ENCODE data around the gene EBPL. TPM values are rescaled to one million over a fixed set of nuclear protein-coding genes. Genes with fewer than 3 reads are reported as not detected.
A peak's percentile ranks its signal among the peaks of the same experiment; 100 is the strongest.
"Not testable (repeated sequence)": the region's sequence is repeated elsewhere in the genome, so short reads cannot be mapped to it uniquely, and the experiment has no call there.

EBPL gene
- total RNA-seq, 6 donors from 2014 or later: 26.2 to 82.3 (median 54.8) TPM

DNA sequence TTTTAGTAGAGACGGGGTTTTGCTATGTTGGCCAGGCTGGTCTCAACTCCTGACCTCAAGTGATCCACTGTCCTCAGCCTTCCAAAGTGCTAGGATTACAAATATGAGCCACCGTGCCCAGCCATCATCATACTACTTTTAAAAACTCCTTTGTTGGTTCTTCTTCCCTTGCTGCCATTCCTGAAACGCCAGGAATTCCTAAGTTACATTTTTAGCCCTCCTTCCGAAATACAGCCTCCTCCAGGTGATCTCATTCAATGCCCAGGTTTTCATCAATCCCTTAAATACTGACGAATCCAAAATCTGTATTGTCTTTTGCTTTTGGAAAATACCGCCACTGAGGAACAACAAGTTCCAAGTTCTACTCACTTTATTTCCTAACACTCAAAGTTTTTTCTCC is 25.3 kb upstream of the EBPL start:
- Histone ChIP-seq H3K36me3 (peaks cover 9 to 68% (median 18%) of the 10 kb centered on the region in 4 donors), H3K9me3 (peaks cover 7 to 15% (median 11%) of the 10 kb centered on the region in 4 donors), H3K27ac (no peak overlapping the region), H3K27me3 (no peaks in the 10 kb centered on the region), H3K4me1 (no peaks in the 10 kb centered on the region), H3K4me3 (no peak overlapping the region)
- no peak for ATAC-seq (ENCODE audit: low FRiP score in 2 of 2)
- no peak for DNase-seq
- TF ChIP-seq POLR2AphosphoS5 (IDR thresholded peaks at IDR 0.05) (no peak), POLR2A (IDR thresholded peaks at IDR 0.05) (no peak), EP300 (IDR thresholded peaks at IDR 0.05) (no peak)
- TF ChIP-seq, protein P1, sequence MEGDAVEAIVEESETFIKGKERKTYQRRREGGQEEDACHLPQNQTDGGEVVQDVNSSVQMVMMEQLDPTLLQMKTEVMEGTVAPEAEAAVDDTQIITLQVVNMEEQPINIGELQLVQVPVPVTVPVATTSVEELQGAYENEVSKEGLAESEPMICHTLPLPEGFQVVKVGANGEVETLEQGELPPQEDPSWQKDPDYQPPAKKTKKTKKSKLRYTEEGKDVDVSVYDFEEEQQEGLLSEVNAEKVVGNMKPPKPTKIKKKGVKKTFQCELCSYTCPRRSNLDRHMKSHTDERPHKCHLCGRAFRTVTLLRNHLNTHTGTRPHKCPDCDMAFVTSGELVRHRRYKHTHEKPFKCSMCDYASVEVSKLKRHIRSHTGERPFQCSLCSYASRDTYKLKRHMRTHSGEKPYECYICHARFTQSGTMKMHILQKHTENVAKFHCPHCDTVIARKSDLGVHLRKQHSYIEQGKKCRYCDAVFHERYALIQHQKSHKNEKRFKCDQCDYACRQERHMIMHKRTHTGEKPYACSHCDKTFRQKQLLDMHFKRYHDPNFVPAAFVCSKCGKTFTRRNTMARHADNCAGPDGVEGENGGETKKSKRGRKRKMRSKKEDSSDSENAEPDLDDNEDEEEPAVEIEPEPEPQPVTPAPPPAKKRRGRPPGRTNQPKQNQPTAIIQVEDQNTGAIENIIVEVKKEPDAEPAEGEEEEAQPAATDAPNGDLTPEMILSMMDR (IDR thresholded peaks at IDR 0.05): no peak
- WGBS, 2 donors: 91 to 95% methylated on average over 6 of the region's 6 CpGs

DNA sequence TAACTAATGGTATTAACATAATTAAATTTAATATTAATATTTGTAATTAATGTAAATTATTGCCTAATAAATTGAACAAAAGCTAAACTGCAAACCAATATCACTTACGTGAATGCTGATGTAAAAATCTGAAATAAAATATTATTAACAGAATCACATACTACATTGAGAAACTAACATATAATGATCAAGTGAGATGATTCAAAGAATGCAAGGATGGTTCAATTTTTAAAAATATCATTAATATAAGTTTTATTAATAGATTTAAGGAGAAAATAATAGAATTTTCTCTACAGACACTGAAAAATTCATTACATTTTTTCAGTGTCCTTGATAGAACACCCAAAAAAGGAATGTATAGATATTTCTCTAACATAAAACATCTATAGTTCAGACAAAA is 23.5 kb upstream of the EBPL start:
- H3K4me1 ChIP-seq: no peaks in the 10 kb centered on the region
- ATAC-seq (ENCODE audit: low FRiP score in 2 of 2) (no peak), DNase-seq (no peak)
- no peak overlapping the region for H3K27ac ChIP-seq
- no peaks in the 10 kb centered on the region for H3K27me3 ChIP-seq
- H3K9me3 ChIP-seq: peaks cover 7 to 15% (median 11%) of the 10 kb centered on the region in 4 donors
- H3K36me3 ChIP-seq: peaks cover 5 to 60% (median 13%) of the 10 kb centered on the region in 4 donors
- H3K4me3 ChIP-seq: no peak overlapping the region
- 95 to 100% methylated on average over 1 of the region's 1 CpG for WGBS, 2 donors
- TF ChIP-seq, protein P1 (IDR thresholded peaks at IDR 0.05): no peak
- TF ChIP-seq POLR2A (IDR thresholded peaks at IDR 0.05) (no peak), EP300 (IDR thresholded peaks at IDR 0.05) (no peak), POLR2AphosphoS5 (IDR thresholded peaks at IDR 0.05) (no peak)

DNA sequence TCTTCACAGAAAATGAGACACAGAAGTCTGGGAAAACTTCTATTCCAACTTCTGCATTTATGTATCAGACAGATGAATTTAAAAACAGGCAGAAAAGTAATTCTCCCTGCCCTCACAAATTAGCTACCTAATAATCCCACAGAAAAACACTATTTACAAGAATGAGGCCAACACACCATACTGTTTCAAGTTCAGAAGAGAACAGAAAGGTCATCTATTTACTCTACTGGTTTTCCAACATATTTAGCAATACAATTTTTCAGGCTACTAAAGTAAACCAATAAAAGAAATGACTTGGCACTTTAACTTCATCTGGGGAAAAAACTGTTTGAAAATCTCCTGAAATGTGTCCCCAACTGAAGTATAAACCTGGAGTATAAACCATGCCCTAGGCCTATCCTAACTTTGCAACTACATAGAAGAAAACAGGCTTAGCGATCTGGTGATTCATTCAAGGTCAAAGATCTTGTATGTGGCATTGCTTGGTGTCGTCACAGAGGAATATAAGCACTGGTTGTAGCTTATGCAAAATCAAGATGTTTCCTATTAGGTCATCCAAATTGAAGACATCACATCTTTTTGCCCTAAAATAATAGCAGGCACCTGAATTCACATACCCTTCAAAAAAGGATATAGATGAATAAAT is 20.1 kb upstream of the EBPL start:
- no peak overlapping the region for H3K4me3 ChIP-seq
- TF ChIP-seq EP300 (IDR thresholded peaks at IDR 0.05) (no peak), POLR2A (IDR thresholded peaks at IDR 0.05) (no peak), POLR2AphosphoS5 (IDR thresholded peaks at IDR 0.05) (no peak)
- TF ChIP-seq, protein P1 (IDR thresholded peaks at IDR 0.05): no peak
- 84 to 89% methylated on average over 2 of the region's 2 CpGs for WGBS, 2 donors
- peaks cover 6 to 15% (median 11%) of the 10 kb centered on the region in 4 donors for H3K9me3 ChIP-seq
- peaks cover 3 to 56% (median 14%) of the 10 kb centered on the region in 4 donors for H3K36me3 ChIP-seq
- no peaks in the 10 kb centered on the region for H3K4me1 ChIP-seq
- no peaks in the 10 kb centered on the region for H3K27me3 ChIP-seq
- peak overlapping the region in 1 of 4 donors; percentile 3 for H3K27ac ChIP-seq
- ATAC-seq (ENCODE audit: low FRiP score in 2 of 2) (no peak), DNase-seq (no peak)

DNA sequence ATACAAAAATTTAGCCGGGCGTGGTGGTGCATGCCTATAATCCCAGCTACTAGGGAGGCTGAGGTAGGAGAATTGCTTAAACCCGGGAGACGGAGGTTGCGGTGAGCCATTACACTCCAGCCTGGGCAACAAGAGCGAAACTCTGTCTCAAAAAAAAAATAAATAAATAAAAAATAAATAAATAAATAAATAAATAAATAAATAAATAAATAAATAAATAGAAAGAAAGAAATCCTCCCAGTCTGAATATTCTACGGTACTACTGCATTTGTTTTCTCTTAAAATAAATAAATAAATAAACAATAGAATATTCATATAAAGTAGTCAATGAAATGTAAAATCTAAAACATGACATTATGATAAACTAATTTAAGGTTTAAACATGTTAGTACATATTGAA is 13.0 kb upstream of the EBPL start:
- not testable (repeated sequence) for ATAC-seq (ENCODE audit: low FRiP score in 2 of 2); DNase-seq; H3K9me3 ChIP-seq; H3K27ac ChIP-seq; H3K4me3 ChIP-seq; H3K27me3 ChIP-seq; H3K4me1 ChIP-seq
- 96 to 98% methylated on average over 7 of the region's 7 CpGs for WGBS, 2 donors
- peaks cover 11 to 72% (median 29%) of the 10 kb centered on the region in 4 donors for H3K36me3 ChIP-seq

DNA sequence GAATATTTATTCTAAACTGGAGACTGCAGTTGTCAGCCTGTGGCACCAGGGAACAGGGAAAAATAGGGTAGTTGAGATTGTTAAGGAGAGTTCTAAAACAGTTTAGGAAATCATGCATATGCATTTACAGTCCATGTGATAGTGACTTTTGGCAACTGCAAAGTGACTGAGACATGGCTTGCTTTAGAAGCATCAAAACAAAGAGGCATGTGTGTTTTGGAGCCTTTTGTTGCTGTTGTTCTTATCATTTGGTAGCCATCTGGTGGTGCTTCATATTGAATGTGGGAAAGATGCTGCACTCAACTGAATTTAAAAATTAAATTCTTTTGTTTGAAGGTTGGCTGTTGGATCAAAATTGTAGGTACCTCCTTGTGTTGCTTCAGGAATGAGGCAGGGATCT is 10.2 kb upstream of the EBPL start:
- peaks cover 8 to 47% (median 25%) of the 10 kb centered on the region in 4 donors for H3K36me3 ChIP-seq
- TF ChIP-seq, protein P1 (IDR thresholded peaks at IDR 0.05): no peak
- TF ChIP-seq EP300 (IDR thresholded peaks at IDR 0.05): no peak
- TF ChIP-seq POLR2AphosphoS5 (IDR thresholded peaks at IDR 0.05): no peak
- TF ChIP-seq POLR2A (IDR thresholded peaks at IDR 0.05): no peak
- no peaks in the 10 kb centered on the region for H3K27me3 ChIP-seq
- H3K4me1 ChIP-seq: no peaks in the 10 kb centered on the region
- no peak for DNase-seq
- no peak overlapping the region for H3K4me3 ChIP-seq
- no peak overlapping the region for H3K27ac ChIP-seq
- no peaks in the 10 kb centered on the region for H3K9me3 ChIP-seq
- ATAC-seq (ENCODE audit: low FRiP score in 2 of 2): no peak

Data from upper lobe of left lung (tissue), 6 donors.